NCI-H748 (cell line): ENCODE data around the gene COPS6.
A peak's percentile ranks its signal among the peaks of the same experiment; 100 is the strongest.

Source experiments
- DNase-seq: peaks from one replicate; lab custom pipeline; 2025; ENCODE audit not compliant: unreplicated experiment; lab: John Stamatoyannopoulos, UW

COPS6 gene

GRCh38 chr7:100101016-100101862 is 12.5 kb downstream of the COPS6 start, which contains the start of the genes AP4M1 and MCM7:
Gene AP4M1 (plus strand): TSS chr7:100101643. CDS start chr7:100101715, 72 bp downstream.
Gene MCM7 (minus strand): TSS chr7:100101397. CDS start chr7:100101294, 103 bp downstream.
- peak; percentile 99 for DNase-seq

GRCh38 chr7:100102950-100103840 is 14.4 kb downstream of the COPS6 start:
- DNase-seq: no peak

DNA sequence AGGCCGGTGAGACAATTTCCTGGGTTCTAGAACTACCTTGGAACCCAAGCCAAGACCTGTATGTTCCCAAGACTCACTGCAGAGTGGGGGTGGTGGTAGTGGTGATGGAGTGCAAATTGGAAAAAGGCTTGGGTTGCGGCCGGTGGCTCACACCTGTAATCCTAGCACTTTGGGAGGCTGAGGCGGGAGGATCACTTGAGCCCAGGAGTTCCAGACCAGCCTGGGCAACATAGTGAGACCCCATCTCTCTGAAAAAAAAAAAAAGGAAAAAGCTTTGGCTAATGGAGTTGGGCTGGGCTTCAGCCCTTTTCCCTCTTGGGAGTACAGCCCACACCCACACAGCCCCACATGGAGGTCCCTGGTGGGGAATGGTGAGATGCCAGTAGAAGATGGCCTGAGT is 16.8 kb downstream of the COPS6 start:
- no peak for DNase-seq

GRCh38 chr7:100106633-100107032 is 17.9 kb downstream of the COPS6 start:
- no peak for DNase-seq

DNA sequence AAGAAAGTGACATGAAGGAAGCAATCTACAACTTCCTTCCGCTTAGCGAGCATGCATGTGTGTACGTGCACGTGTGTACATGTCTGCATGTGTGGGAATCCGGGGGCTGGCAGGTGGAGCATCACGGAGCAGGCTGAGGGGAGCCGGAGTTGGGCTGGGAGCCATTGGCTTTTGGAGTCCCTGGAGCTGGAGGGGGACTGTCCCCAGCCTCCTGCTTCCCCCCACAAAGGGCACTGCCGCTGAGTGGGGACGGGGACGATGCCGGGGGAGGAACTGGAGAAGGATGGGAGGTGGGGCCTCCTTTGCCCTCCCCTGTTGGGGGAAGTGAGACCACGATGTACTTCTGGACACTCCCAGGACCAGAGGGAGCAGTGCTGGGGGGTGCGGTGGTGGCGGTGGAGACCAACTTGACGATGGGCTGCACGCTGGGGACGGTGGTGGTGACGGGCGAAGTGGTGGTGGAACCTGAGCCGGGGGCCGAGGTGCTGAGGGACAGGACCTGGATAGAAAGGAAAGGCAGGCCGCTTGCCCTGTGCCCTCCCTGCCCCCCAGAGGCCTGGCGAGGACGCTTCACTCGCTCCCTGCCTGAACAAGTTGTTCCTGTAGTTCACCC is 18.5 kb downstream of the COPS6 start:
- DNase-seq: no peak

- DNase-seq: no peak
Observed at GRCh38 chr7:100107890-100108289, 19.1 kb downstream of the COPS6 start.

- no peak for DNase-seq
Observed at GRCh38 chr7:100109521-100110163, 20.9 kb downstream of the COPS6 start.

GRCh38 chr7:100111156-100111555 is 22.4 kb downstream of the COPS6 start:
- no peak for DNase-seq

DNA sequence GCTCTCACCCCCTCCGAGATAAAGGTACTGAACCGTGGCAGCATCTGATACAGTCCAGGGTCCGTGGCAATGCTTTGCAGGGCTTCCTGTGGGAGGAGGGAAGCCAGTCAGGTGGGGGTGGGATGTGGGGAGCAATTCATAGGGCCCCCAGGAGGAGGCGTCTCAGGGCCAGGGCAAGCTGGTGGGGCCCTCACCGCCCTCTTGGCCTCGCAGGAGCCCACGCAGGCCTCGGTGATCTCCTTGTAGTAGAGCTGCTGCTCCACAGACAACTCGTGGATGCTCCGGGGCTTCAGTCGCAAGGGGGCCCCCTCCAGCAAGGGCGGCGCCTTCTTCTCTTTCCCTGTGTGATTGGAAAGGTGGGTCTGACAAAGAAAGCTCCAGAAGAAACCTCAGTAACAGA is 23.1 kb downstream of the COPS6 start:
- no peak for DNase-seq

DNA sequence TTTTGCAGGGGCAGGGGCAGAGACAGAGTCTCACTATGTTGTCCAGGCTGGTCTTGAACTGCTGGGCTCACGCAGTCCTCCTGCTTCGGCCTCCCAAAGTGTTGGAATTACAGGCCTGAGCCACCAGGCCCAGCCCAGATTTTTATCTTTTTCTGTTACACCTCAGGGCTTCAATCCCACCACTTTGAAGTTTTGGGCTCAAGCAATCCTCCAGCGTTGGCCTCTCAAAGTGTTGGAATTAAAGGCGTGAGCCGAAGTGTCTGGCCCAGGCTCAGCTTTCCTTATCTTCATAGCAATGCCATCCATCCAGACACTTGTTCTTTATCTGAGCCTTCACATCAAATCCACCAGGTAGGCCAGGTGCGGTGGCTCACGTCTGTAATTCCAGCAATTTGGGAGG is 26.3 kb downstream of the COPS6 start:
- no peak for DNase-seq

DNA sequence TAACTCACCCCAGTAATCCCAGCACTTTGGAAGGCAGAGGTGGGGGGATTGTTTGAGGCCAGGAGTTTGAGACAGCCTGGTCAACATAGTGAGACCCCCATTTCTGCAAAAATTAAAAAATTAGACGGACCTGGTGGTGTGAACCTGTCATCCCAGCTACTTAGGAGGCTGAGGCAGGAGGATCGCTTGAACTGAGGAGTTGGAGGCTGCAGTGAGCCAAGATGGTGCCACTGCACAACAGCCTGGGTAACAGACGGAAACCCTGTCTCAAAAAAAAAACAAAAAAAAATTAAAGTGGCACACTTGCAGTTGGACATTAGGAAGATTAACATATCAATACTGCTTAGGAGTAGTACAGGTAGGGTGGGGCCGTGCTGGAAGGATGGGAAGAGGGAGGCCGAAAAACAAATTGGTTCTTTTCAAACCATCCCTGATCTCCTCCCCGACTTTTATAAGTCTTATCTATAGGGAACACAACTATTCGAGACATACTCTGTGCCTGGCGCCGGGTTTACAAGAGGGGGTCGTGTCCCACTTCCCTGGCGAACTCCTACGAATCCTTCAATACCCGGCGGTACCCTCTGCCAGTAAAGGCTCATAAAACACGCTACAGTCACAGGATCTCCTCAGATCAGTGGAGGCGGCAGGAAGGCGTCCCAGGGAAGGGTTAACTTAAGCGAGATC is 29.8 kb downstream of the COPS6 start:
- DNase-seq: no peak

- DNase-seq: peak; percentile 94
Observed at GRCh38 chr7:100119072-100119969, 30.6 kb downstream of the COPS6 start, which contains the start of the genes CNPY4 and TAF6. Gene CNPY4 (plus strand): TSS chr7:100119634. CDS start chr7:100119745, 111 bp downstream. Gene TAF6 (minus strand): TSS chr7:100119358. CDS start chr7:100114209, 5,149 bp downstream.

GRCh38 chr7:100119970-100120732 is 31.4 kb downstream of the COPS6 start:
- peak; percentile 55 for DNase-seq

- no peak for DNase-seq
Observed at GRCh38 chr7:100120733-100121036, 31.9 kb downstream of the COPS6 start.

DNA sequence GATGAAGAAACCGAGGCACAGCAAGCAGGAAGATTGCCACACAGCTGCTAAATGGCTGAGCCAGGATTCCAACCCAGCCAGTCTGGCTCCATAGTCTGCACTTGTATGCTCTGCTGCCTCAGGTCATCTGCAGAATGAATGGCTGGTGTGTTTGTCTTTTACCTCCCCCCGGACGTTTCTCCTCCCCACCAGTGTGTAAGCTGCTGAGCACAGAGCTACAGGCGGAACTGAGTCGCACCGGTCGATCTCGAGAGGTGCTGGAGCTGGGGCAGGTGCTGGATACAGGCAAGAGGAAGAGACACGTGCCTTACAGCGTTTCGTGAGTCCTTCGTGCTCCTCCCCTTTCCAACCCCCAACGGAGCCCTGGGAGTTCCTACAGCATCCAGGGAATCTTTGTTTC is 33.3 kb downstream of the COPS6 start:
- no peak for DNase-seq

GRCh38 chr7:100122568-100122967 is 33.8 kb downstream of the COPS6 start:
- DNase-seq: no peak

- no peak for DNase-seq
Observed at GRCh38 chr7:100124301-100125230, 35.8 kb downstream of the COPS6 start.
